BE2C (cell line): ENCODE measurements around the gene HHEX.

ENCODE experiments used
- DNase-seq: peaks from one replicate; pipeline ENCODE4 v3.0.0-alpha.2; 2020
- H3K27me3 ChIP-seq: fragments of 250-450 bp; sonication (Bioruptor Pico); 2 replicates; pipeline ENCODE4 v1.5.1; 2020; ENCODE audit warnings: mild to moderate bottlenecking
- H3K36me3 ChIP-seq: fragments of 250-450 bp; sonication (Bioruptor Pico); 2 replicates; pipeline ENCODE4 v1.5.1; 2020; ENCODE audit warnings: mild to moderate bottlenecking
- H3K4me1 ChIP-seq: fragments of 250-450 bp; sonication (Bioruptor Pico); 2 replicates; pipeline ENCODE4 v1.5.1; 2020
- H3K4me3 ChIP-seq: 2 replicates; pipeline ENCODE4 v1.5.1; 2011; ENCODE audit warnings: low read depth, low read length
- H3K9me3 ChIP-seq: fragments of 250-450 bp; sonication (Bioruptor Pico); 2 replicates; pipeline ENCODE4 v1.5.1; 2020
- CTCF ChIP-seq: IDR thresholded peaks from 2 replicates; pipeline ENCODE4 v1.5.1; 2012; ENCODE audit warnings: mild to moderate bottlenecking, low read depth, low read length

The HHEX gene

GRCh38 chr10:92656266-92656961 lies 33.3 kb upstream of the HHEX start:
- H3K4me3 ChIP-seq: no peak overlapping the region
- H3K4me1 ChIP-seq: no peaks in the 10 kb centered on the region
- no peak for TF ChIP-seq CTCF
- H3K9me3 ChIP-seq: no peaks in the 10 kb centered on the region
- H3K36me3 ChIP-seq: peaks cover 30% of the 10 kb centered on the region
- no peak for DNase-seq
- no peaks in the 10 kb centered on the region for H3K27me3 ChIP-seq

- no peak for TF ChIP-seq CTCF
- no peaks in the 10 kb centered on the region for H3K9me3 ChIP-seq
- H3K4me1 ChIP-seq: no peaks in the 10 kb centered on the region
- H3K36me3 ChIP-seq: peaks cover 24% of the 10 kb centered on the region
- no peak overlapping the region for H3K4me3 ChIP-seq
- no peaks in the 10 kb centered on the region for H3K27me3 ChIP-seq
- no peak for DNase-seq
Observed at GRCh38 chr10:92657024-92657423, 32.7 kb upstream of the HHEX start.

- no peaks in the 10 kb centered on the region for H3K9me3 ChIP-seq
- TF ChIP-seq CTCF: no peak
- no peaks in the 10 kb centered on the region for H3K4me1 ChIP-seq
- H3K4me3 ChIP-seq: no peak overlapping the region
- H3K36me3 ChIP-seq: no peaks in the 10 kb centered on the region
- H3K27me3 ChIP-seq: no peaks in the 10 kb centered on the region
- no peak for DNase-seq
Observed at GRCh38 chr10:92662848-92663247, 26.9 kb upstream of the HHEX start.

- no peak for TF ChIP-seq CTCF
- H3K27me3 ChIP-seq: no peaks in the 10 kb centered on the region
- no peaks in the 10 kb centered on the region for H3K9me3 ChIP-seq
- H3K36me3 ChIP-seq: no peaks in the 10 kb centered on the region
- no peak for DNase-seq
- no peak overlapping the region for H3K4me3 ChIP-seq
- no peaks in the 10 kb centered on the region for H3K4me1 ChIP-seq
Observed at GRCh38 chr10:92664322-92664721, 25.4 kb upstream of the HHEX start.

GRCh38 chr10:92667078-92667477 lies 22.7 kb upstream of the HHEX start:
- DNase-seq: no peak
- Histone ChIP-seq H3K4me1 (no peaks in the 10 kb centered on the region), H3K9me3 (no peaks in the 10 kb centered on the region), H3K27me3 (no peaks in the 10 kb centered on the region), H3K4me3 (no peak overlapping the region), H3K36me3 (no peaks in the 10 kb centered on the region)
- no peak for TF ChIP-seq CTCF

GRCh38 chr10:92677708-92678107 lies 12.0 kb upstream of the HHEX start:
- no peak overlapping the region for H3K4me3 ChIP-seq
- TF ChIP-seq CTCF: no peak

More at GRCh38 chr10:92677708-92678107, 12.0 kb upstream of the HHEX start:
- H3K27me3 ChIP-seq: no peaks in the 10 kb centered on the region
- H3K9me3 ChIP-seq: no peaks in the 10 kb centered on the region
- no peaks in the 10 kb centered on the region for H3K36me3 ChIP-seq
- DNase-seq: no peak
- H3K4me1 ChIP-seq: no peaks in the 10 kb centered on the region
